GM21515 (cell line): ENCODE measurements around the gene PRUNE2.
A peak's percentile ranks its signal among the peaks of the same experiment; 100 is the strongest.
"Not testable (repeated sequence)": the region's sequence is repeated elsewhere in the genome, so short reads cannot be mapped to it uniquely, and the experiment has no call there.

Experiments used
- ATAC-seq: cut with Tn5 transposase; IDR thresholded peaks from one replicate; pipeline ENCODE4 v1.9.1; 2021; ENCODE audit not compliant: unreplicated experiment

PRUNE2 gene

GRCh38 chr9:76665966-76666365, 239.9 kb downstream of the PRUNE2 start:
- ATAC-seq, result not testable (repeated sequence)

GRCh38 chr9:76665458-76665857, 240.5 kb downstream of the PRUNE2 start:
- ATAC-seq, result no peak

GRCh38 chr9:76664120-76664519, 241.8 kb downstream of the PRUNE2 start:
- no peak for ATAC-seq

- no peak for ATAC-seq
These were observed 243.2 kb downstream of the PRUNE2 start for GRCh38 chr9:76662476-76663281.

GRCh38 chr9:76658510-76659231, 247.2 kb downstream of the PRUNE2 start:
- ATAC-seq, result peak; percentile 89

- ATAC-seq, result no peak
These were observed 248.6 kb downstream of the PRUNE2 start for GRCh38 chr9:76657265-76657664.

- no peak for ATAC-seq
These were observed 249.9 kb downstream of the PRUNE2 start for GRCh38 chr9:76655971-76656370.

- ATAC-seq, result no peak
These were observed 250.8 kb downstream of the PRUNE2 start for GRCh38 chr9:76655121-76655541.

GRCh38 chr9:76654575-76654974, 251.3 kb downstream of the PRUNE2 start:
- ATAC-seq, result no peak

GRCh38 chr9:76654051-76654461, 251.9 kb downstream of the PRUNE2 start:
- no peak for ATAC-seq

- no peak for ATAC-seq
These were observed 253.0 kb downstream of the PRUNE2 start for GRCh38 chr9:76652894-76653293.

- no peak for ATAC-seq
These were observed 254.7 kb downstream of the PRUNE2 start for GRCh38 chr9:76651119-76651705.

- ATAC-seq, result no peak
These were observed 255.2 kb downstream of the PRUNE2 start for GRCh38 chr9:76650692-76651091.

- no peak for ATAC-seq
These were observed 256.0 kb downstream of the PRUNE2 start for GRCh38 chr9:76649894-76650293.

- ATAC-seq, result no peak
These were observed 259.7 kb downstream of the PRUNE2 start for GRCh38 chr9:76646249-76646648.

- no peak for ATAC-seq
These were observed 261.2 kb downstream of the PRUNE2 start for GRCh38 chr9:76644647-76645250.

GRCh38 chr9:76644171-76644570, 261.7 kb downstream of the PRUNE2 start:
- peak; percentile 14 for ATAC-seq

- peak; percentile 96 for ATAC-seq
These were observed 262.4 kb downstream of the PRUNE2 start for GRCh38 chr9:76643399-76644117.

GRCh38 chr9:76642701-76643209, 263.2 kb downstream of the PRUNE2 start:
- ATAC-seq, result no peak

GRCh38 chr9:76642074-76642473, 263.8 kb downstream of the PRUNE2 start:
- ATAC-seq, result no peak

GRCh38 chr9:76638001-76638400, 267.9 kb downstream of the PRUNE2 start:
- ATAC-seq, result no peak
